ENCODE measurements around the gene RASGRP4. TPM values are rescaled to one million over a fixed set of nuclear protein-coding genes. Genes with fewer than 3 reads are reported as not detected.

RASGRP4 gene
- total RNA-seq, 1 experiment from 2014 or later, result not detected

- BruUV-seq (replicated peaks), result no TSS peak
- H3K27ac ChIP-seq, result no peak overlapping the region
- H3K4me2 ChIP-seq, result no peak overlapping the region
- H2AFZ ChIP-seq, result no peak overlapping the region
- H3K9me3 ChIP-seq (ENCODE audit: insufficient read depth, low read depth), result no peaks in the 10 kb centered on the region
- POLR2A ChIA-PET (ENCODE audit: unreplicated experiment), result no interaction called here
- intact Hi-C loops (cut with micrococcal nuclease; ENCODE audit: unreplicated experiment), result no loop called here
- peaks cover 11% of the 10 kb centered on the region; the same call in 1 of the 2 replicates for H3F3A ChIP-seq (ENCODE audit: insufficient read depth, low read depth)
- no peaks in the 10 kb centered on the region for H4K20me1 ChIP-seq (ENCODE audit: insufficient read depth)
- CTCF ChIA-PET, result no interaction called here
- H3K27me3 ChIP-seq (ENCODE audit: insufficient read depth, low read depth), result no peaks in the 10 kb centered on the region
- no peak overlapping the region for H3K4me3 ChIP-seq
- no peaks in the 10 kb centered on the region for H3K36me3 ChIP-seq (ENCODE audit: low read depth)
- no peaks in the 10 kb centered on the region for H3K4me1 ChIP-seq (replicated peaks; ENCODE audit: insufficient read depth)
- DNase-seq, result no peak
- TF ChIP-seq CTCF (conservative IDR thresholded peaks at IDR 0.05), result no peak
- no peak for TF ChIP-seq EZH2 (IDR thresholded peaks at IDR 0.05; ENCODE audit: low read depth)
- H3K9me2 ChIP-seq (ENCODE audit: insufficient read depth), result no peaks in the 10 kb centered on the region
- no peaks in the 10 kb centered on the region for H3K79me2 ChIP-seq (ENCODE audit: low read depth)
These were observed 30.5 kb downstream of the RASGRP4 start for GRCh38 chr19:38395381-38396114.

GRCh38 chr19:38394488-38394887 is 31.5 kb downstream of the RASGRP4 start:
- POLR2A ChIA-PET (ENCODE audit: unreplicated experiment), result interaction anchor here (0.6 kb wide), 1 partner anchor 8 kb away, joined by 11 read pairs; the partner anchor contains the start of gene FAM98C
- Histone ChIP-seq H3F3A (ENCODE audit: insufficient read depth, low read depth) (peaks cover 12% of the 10 kb centered on the region; the same call in 1 of the 2 replicates), H3K4me1 (replicated peaks; ENCODE audit: insufficient read depth) (peaks cover under 1% of the 10 kb centered on the region; the same call in 1 of the 2 replicates), H3K27ac (no peak overlapping the region), H3K36me3 (ENCODE audit: low read depth) (no peaks in the 10 kb centered on the region), H3K9me2 (ENCODE audit: insufficient read depth) (no peaks in the 10 kb centered on the region), H3K79me2 (ENCODE audit: low read depth) (no peaks in the 10 kb centered on the region), H3K9me3 (ENCODE audit: insufficient read depth, low read depth) (no peaks in the 10 kb centered on the region), H2AFZ (no peak overlapping the region), H4K20me1 (ENCODE audit: insufficient read depth) (no peaks in the 10 kb centered on the region), H3K4me2 (no peak overlapping the region), H3K27me3 (ENCODE audit: insufficient read depth, low read depth) (no peaks in the 10 kb centered on the region), H3K4me3 (no peak overlapping the region)
- DNase-seq, result no peak
- no TSS peak for BruUV-seq (replicated peaks)
- TF ChIP-seq CTCF (conservative IDR thresholded peaks at IDR 0.05), result no peak
- TF ChIP-seq EZH2 (IDR thresholded peaks at IDR 0.05; ENCODE audit: low read depth), result no peak
- CTCF ChIA-PET, result no interaction called here
- intact Hi-C loops (cut with micrococcal nuclease; ENCODE audit: unreplicated experiment), result no loop called here

GRCh38 chr19:38392707-38393308 is 33.2 kb downstream of the RASGRP4 start:
- Histone ChIP-seq H3K36me3 (ENCODE audit: low read depth) (no peaks in the 10 kb centered on the region), H3K27me3 (ENCODE audit: insufficient read depth, low read depth) (no peaks in the 10 kb centered on the region), H4K20me1 (ENCODE audit: insufficient read depth) (no peaks in the 10 kb centered on the region), H2AFZ (no peak overlapping the region), H3K9me3 (ENCODE audit: insufficient read depth, low read depth) (no peaks in the 10 kb centered on the region), H3K9me2 (ENCODE audit: insufficient read depth) (no peaks in the 10 kb centered on the region), H3K79me2 (ENCODE audit: low read depth) (no peaks in the 10 kb centered on the region), H3K4me1 (replicated peaks; ENCODE audit: insufficient read depth) (peaks cover 8% of the 10 kb centered on the region; the same call in 1 of the 2 replicates), H3F3A (ENCODE audit: insufficient read depth, low read depth) (peaks cover 18% of the 10 kb centered on the region; the same call in 1 of the 2 replicates), H3K27ac (no peak overlapping the region), H3K4me3 (no peak overlapping the region), H3K4me2 (no peak overlapping the region)
- no peak for DNase-seq
- TF ChIP-seq CTCF (conservative IDR thresholded peaks at IDR 0.05) (no peak), EZH2 (IDR thresholded peaks at IDR 0.05; ENCODE audit: low read depth) (no peak)
- intact Hi-C loops (cut with micrococcal nuclease; ENCODE audit: unreplicated experiment), result no loop called here
- BruUV-seq (replicated peaks), result no TSS peak
- POLR2A ChIA-PET (ENCODE audit: unreplicated experiment), result no interaction called here
- CTCF ChIA-PET, result no interaction called here
